ENCODE measurements around the gene GPR61. TPM values are rescaled to one million over a fixed set of nuclear protein-coding genes. Genes with fewer than 3 reads are reported as not detected.

The GPR61 gene
- polyA plus RNA-seq, 3 donors, result 0.28 TPM; not detected in 2

DNA sequence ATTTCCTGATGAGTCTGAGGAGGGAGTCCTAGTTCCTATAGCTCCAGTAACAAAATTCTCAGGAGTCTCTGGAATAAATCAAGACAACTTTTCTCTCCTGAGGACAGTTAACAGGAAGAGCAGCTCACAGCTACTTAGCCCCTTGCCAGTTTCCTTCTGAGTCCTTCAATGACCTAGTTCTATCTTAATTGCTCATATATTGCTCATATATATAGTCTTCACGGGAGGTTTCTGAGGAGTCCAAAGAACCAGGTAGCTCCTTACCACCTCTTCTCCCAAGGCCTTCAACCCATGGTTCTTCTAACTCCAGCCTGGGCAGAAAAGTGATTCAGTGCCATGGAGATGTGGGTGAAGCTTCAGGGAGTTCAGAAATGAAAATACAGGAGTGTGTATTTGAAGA lies 34.7 kb upstream of the GPR61 start:
- intact Hi-C loops (cut with micrococcal nuclease), result no loop called here
- Mint-ChIP-seq H3K27me3 (ENCODE audit: low read depth in 3 of 3) (peaks cover 6 to 19% (median 15%) of the 10 kb centered on the region in 3 donors), H3K4me3 (no peak overlapping the region), H3K36me3 (peaks cover 25% of the 10 kb centered on the region in 2 donors), H3K4me1 (peaks cover 32% of the 10 kb centered on the region), H3K27ac (no peak overlapping the region), H3K9me3 (no peaks in the 10 kb centered on the region)
- Histone ChIP-seq H2AFZ (ENCODE audit: insufficient read depth, low read depth, low read length, poor library complexity, severe bottlenecking) (no peak overlapping the region), H3K9ac (ENCODE audit: insufficient read depth, low read length, poor library complexity, severe bottlenecking) (no peak overlapping the region), H3K9me3 (replicated peaks in 1 of 2; ENCODE audit: control insufficient read depth in 1 of 2, insufficient read depth in 1 of 2, low read length in 2 of 2) (no peaks in the 10 kb centered on the region), H3K4me3 (replicated peaks in 1 of 3; ENCODE audit: low read depth in 2 of 3, low read length in 3 of 3) (no peak overlapping the region), H4K20me1 (ENCODE audit: insufficient read depth, low read length) (peaks cover 19% of the 10 kb centered on the region), H3K4me2 (replicated peaks; ENCODE audit: extremely low read depth, low read length, poor library complexity, severe bottlenecking) (no peak overlapping the region), H3K27ac (ENCODE audit: low read depth in 1 of 2, low read length in 2 of 2) (no peak overlapping the region), H3K36me3 (replicated peaks in 1 of 2; ENCODE audit: control insufficient read depth in 1 of 2, insufficient read depth in 2 of 2, low read length in 2 of 2) (peaks cover 13 to 28% of the 10 kb centered on the region in 2 donors), H3K79me2 (ENCODE audit: insufficient read depth, low read length) (no peaks in the 10 kb centered on the region), H3K27me3 (ENCODE audit: control insufficient read depth in 2 of 2, insufficient read depth in 2 of 2, low read length in 2 of 2) (peaks cover 0 to 10% of the 10 kb centered on the region in 2 donors), H3K4me1 (ENCODE audit: control insufficient read depth in 1 of 2, insufficient read depth in 2 of 2, low read length in 2 of 2) (peaks cover 13 to 18% of the 10 kb centered on the region in 2 donors)
- WGBS (ENCODE audit: insufficient coverage), result no CpG with 5 or more reads among the region's 1 CpG
- TF ChIP-seq, protein P1, sequence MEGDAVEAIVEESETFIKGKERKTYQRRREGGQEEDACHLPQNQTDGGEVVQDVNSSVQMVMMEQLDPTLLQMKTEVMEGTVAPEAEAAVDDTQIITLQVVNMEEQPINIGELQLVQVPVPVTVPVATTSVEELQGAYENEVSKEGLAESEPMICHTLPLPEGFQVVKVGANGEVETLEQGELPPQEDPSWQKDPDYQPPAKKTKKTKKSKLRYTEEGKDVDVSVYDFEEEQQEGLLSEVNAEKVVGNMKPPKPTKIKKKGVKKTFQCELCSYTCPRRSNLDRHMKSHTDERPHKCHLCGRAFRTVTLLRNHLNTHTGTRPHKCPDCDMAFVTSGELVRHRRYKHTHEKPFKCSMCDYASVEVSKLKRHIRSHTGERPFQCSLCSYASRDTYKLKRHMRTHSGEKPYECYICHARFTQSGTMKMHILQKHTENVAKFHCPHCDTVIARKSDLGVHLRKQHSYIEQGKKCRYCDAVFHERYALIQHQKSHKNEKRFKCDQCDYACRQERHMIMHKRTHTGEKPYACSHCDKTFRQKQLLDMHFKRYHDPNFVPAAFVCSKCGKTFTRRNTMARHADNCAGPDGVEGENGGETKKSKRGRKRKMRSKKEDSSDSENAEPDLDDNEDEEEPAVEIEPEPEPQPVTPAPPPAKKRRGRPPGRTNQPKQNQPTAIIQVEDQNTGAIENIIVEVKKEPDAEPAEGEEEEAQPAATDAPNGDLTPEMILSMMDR (IDR thresholded peaks at IDR 0.05), result no peak
- no peak for DNase-seq

DNA sequence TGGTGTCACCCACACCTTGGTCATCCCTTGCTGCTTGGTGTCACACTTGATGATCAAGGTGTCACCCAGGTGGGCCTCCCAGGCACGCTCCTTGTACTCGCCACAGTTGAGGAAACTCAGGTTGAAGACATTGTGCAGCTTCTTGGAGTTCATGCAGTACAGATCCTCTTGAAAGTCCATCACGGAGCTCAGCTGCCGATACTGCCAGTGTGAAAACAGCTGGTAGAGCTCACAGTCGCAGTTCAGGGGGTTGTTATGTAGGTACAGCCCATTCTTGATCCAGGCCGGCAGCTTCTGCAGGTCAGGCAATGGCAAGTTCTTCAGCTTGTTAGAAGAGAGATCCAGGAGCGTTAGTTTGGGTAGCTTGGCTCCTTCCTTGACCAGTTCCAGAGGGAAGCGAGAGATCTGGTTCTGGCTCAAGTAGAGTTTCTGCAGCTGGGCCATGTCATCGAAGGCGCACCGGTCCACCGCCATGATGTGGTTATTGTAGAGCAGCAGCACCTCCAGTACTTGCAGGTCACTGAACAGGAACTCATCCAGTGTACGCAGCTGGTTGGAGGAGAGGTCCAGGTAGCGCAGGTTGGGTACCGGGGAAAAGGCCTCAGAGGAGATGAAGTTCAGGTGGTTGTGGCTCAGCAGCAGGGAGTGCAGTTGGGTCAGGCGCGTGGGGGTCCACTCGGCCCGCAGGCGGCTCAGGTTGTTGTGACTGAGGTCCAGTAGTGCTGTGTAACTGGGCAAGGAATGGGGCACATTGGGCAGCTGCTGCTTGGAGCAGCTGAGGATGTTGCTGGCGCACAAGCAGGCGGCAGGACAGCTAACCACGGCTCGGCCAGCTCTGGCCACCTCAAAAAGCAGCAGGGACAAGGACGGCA lies 31.4 kb upstream of the GPR61 start:
- Histone ChIP-seq H3K79me2 (ENCODE audit: insufficient read depth, low read length) (no peaks in the 10 kb centered on the region), H3K4me1 (ENCODE audit: control insufficient read depth in 1 of 2, insufficient read depth in 2 of 2, low read length in 2 of 2) (peaks cover 14 to 17% of the 10 kb centered on the region in 2 donors), H3K27me3 (ENCODE audit: control insufficient read depth in 2 of 2, insufficient read depth in 2 of 2, low read length in 2 of 2) (peaks cover 0 to 10% of the 10 kb centered on the region in 2 donors), H3K9me3 (replicated peaks in 1 of 2; ENCODE audit: control insufficient read depth in 1 of 2, insufficient read depth in 1 of 2, low read length in 2 of 2) (no peaks in the 10 kb centered on the region), H3K4me2 (replicated peaks; ENCODE audit: extremely low read depth, low read length, poor library complexity, severe bottlenecking) (no peak overlapping the region), H3K4me3 (replicated peaks in 1 of 3; ENCODE audit: low read depth in 2 of 3, low read length in 3 of 3) (no peak overlapping the region), H4K20me1 (ENCODE audit: insufficient read depth, low read length) (no peaks in the 10 kb centered on the region), H2AFZ (ENCODE audit: insufficient read depth, low read depth, low read length, poor library complexity, severe bottlenecking) (no peak overlapping the region), H3K9ac (ENCODE audit: insufficient read depth, low read length, poor library complexity, severe bottlenecking) (no peak overlapping the region), H3K36me3 (replicated peaks in 1 of 2; ENCODE audit: control insufficient read depth in 1 of 2, insufficient read depth in 2 of 2, low read length in 2 of 2) (no peaks in the 10 kb centered on the region), H3K27ac (ENCODE audit: low read depth in 1 of 2, low read length in 2 of 2) (no peak overlapping the region)
- Mint-ChIP-seq H3K27ac (no peak overlapping the region), H3K27me3 (ENCODE audit: low read depth in 3 of 3) (peaks cover 15 to 31% (median 24%) of the 10 kb centered on the region in 3 donors), H3K36me3 (peaks cover 0 to 3% of the 10 kb centered on the region in 2 donors), H3K4me1 (peaks cover 20% of the 10 kb centered on the region), H3K9me3 (no peaks in the 10 kb centered on the region), H3K4me3 (peak overlapping the region; percentile 80 to 91)
- WGBS (ENCODE audit: insufficient coverage), result 96% methylated on average over 23 of the region's 25 CpGs
- intact Hi-C loops (cut with micrococcal nuclease), result no loop called here
- DNase-seq, result no peak
- TF ChIP-seq, protein P1 (IDR thresholded peaks at IDR 0.05), result no peak

All from CD14-positive monocyte (primary cell).